GM11168 (cell line): ENCODE measurements around the gene PI3.
"Not testable (repeated sequence)": the region's sequence is repeated elsewhere in the genome, so short reads cannot be mapped to it uniquely, and the experiment has no call there.

Source experiments
- in situ Hi-C: fragments of 300-500 bp; cut with MboI; formaldehyde crosslinking; loops from one replicate; pipeline ENCODE4 v1.12.0; 2022; ENCODE audit warnings: low sequenced_read_pairs; ENCODE audit not compliant: unreplicated experiment

Gene PI3, protein sequence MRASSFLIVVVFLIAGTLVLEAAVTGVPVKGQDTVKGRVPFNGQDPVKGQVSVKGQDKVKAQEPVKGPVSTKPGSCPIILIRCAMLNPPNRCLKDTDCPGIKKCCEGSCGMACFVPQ

DNA sequence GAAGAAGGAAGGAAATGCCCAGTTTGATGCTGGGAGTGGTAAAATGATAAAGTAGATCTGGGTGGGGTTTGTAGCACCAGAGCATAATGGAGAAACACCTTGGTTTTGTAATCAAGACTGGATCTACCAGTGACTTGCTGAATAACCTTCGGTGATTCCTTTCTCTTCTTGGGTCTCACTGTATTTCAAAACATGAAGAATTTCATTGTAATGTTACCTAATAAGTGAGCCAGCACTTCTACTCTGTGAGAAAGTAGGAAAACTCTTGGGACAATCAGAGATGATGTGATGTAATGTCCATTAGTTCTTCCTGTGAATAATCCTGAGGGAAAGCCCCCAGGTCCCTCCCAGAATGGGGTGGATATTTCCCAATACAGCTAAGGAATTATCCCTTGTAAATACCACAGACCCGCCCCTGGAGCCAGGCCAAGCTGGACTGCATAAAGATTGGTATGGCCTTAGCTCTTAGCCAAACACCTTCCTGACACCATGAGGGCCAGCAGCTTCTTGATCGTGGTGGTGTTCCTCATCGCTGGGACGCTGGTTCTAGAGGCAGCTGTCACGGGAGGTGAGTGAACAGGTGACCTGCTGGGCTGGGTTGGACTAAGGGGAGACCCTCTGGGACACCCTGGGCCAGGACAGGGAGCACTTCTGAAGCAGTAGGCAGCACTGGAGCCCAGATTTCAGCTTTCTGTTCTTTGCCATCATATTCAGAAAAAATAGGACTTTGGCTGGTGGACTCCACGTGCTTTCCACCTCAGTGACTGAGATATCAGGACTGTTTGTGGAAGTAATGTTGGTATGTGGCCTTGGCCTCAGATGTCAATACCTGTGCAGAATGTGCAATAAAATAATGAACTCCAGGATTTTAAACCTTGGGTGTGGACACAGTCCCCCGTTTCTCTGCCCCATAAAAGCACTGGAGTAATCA, at the start of gene PI3:
PI3 (plus strand) TSS at position 469 of the 931 bp plus-strand sequence; CDS start at position 490, 21 bp downstream.
- in situ Hi-C loops: no loop called here

DNA sequence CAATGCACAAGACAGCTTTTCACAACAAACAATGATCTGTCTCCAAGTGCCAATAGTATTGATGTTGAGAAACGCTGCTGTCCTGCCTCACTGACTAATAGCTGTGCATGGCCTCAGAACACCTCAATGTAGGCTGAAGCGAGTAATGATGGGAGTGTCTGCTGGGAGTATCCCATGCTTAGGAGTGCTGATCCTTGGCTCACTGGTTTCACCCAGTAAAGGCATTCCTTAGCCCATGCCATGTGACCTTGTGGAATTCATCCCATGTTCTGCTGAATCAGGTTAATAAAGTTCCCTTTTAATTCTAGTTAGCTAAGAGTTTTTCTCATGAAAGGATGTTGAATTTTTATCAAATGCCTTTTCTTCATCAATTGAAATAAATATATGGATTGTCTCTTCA, 46.6 kb upstream of the PI3 start:
- in situ Hi-C loops: no loop called here

DNA sequence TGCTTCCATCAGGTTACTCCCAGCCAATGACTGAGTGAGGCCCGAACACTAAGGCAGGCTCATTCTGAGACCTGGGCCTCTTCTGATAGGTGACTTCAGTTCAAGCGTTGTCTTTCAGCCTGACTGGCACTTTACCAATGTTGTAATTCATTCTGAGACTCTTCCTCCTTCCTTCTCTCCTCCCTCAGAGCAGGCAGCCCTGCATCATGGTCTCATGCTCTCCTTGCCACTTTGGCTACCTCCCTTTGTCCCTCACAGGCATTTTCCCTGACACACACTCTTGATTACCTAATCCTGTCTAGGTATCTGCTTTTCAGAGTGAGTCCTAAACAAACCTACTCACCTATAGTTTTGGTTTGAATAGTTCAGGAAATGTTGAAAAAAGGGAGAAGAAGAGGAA, 37.8 kb upstream of the PI3 start:
- in situ Hi-C loops: no loop called here

DNA sequence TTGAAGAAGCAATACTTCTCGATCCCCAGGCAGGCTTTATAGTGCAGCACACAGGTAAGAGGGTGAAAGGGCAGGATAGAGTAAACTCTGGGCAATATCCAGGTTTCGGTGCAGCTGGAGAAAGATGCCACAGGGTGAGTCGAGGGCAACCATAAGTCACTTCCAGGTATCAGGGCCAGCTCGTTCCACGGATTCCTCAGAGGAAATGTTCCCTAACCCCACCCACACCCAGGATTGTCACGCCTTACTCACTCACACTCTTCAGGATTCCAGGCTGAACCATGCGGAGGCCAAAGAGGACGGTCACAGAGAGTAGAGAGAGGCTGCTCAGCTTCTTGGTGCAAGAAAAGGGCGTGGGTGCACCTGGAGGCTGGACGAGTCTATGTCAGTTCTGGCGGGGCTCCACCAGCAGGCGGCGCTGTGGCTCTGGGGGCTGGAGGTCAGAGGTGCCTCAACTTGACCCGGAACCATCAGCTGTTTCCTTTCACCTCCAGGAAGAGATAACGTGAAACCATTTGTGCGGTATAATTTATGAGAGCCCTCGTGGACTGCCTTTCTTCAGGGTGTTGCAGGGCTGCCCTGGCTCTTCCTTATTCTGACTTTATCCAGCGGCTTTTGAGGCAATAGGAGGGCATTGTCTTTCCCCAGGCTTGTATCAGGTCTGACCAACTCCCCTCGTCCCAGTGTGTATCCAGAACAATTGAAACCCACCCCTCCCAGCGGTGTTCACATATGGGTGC, 36.0 kb upstream of the PI3 start:
- in situ Hi-C loops: no loop called here

DNA sequence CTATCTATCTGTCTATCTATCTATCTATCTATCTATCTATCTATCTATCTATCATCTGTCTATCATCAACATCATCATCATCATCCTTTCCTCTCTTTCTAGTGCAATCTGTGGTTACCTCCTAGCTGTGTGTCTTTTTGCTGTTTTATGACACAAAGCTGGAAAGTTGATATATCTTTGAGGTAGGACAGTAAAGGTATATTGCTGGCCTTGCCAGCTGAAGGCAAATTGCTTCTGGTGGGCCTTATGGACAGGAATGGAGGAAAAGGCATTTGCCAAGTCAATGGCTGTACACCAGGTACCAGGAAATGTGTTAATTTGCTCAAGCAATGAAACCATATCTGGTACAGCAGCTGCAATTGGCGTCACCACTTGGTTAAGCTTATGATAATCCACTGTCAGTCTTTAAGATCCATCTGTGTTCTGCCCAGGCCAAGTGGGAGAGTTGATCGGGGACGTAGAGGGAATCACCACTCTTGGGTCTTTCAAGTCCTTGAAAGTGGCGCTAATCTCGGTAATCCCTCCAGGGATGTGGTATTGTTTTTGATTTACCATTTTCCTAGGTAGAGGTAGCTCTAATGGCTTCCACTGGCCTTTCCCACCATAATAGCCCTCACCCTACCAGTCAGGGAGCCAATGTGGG, 34.8 kb upstream of the PI3 start:
- in situ Hi-C loops: not testable (repeated sequence)

DNA sequence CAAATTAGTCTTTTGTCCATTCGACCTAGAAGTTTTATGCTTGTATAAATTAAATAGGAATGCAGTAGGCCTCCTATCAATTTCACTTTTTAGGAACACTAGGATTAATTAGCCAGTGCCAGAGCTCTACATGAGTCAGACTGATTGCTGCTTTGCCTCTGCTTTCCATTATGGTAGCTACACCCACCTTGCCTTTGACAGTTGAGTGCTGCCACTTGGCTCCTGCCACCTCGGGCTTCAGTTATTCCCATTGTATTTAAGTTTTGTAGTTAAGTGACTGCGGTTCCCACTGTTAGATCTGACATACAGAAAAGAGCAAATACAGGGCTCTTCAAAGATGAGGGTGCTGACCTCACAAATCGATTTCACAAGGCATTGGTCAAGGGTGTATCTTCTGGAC, 33.9 kb upstream of the PI3 start:
- in situ Hi-C loops: no loop called here

DNA sequence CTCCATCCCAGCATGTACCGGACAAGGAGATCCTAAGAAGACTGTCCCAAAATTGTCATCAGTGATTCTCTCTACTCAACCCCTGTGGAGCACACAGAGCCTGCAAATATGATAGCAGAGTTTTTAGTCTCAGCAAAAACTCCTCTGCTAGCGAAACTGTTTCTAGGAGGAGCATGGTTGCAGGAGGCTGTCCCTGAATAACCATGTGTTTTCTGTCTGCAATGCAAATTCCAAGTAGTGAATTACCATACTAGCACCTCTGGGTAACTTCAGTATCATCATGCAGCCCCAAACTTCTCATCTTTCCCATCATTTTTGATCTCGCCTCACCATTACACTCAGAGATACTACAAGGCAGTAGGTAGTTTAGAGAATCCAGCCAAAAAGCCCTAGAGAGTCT, 25.6 kb upstream of the PI3 start:
- in situ Hi-C loops: no loop called here

DNA sequence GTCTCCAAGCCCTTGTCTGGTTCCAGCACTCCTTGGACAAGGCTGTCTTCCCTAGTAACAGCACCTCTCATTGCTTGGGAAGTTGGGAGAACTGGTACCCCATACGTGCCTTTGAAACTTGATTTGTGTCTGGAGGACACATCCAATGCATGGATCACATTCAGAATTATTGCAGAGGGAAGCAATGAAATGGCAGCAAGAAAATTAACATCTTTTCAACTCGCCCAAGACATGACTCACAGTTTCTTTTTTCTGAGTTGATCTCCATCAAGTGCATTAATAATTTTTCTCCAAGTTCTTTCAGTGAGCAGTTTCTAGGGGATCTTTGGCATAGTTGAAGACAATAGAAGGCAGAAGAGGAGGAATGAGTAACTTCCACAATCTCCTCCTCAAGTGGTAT, 22.3 kb upstream of the PI3 start:
- in situ Hi-C loops: no loop called here

DNA sequence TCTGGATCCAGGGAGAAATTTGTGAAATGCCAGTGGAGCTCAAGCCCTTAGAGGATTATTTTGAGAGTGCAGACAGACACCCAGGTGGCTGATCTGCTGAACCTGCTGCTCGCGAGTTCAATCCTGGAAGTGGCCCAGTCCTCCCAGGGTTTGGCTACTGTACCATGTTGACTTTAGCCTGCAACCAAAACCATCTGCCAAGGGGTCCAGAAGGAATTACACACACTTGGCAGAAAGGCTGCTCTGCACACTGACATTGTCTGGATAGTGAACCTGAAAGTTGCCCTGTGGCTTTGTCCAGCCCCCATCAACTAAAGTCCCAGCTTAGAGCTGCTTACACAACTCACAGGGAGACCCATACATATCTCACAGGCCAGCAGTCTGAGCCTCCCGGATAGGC, 21.6 kb upstream of the PI3 start:
- in situ Hi-C loops: no loop called here

DNA sequence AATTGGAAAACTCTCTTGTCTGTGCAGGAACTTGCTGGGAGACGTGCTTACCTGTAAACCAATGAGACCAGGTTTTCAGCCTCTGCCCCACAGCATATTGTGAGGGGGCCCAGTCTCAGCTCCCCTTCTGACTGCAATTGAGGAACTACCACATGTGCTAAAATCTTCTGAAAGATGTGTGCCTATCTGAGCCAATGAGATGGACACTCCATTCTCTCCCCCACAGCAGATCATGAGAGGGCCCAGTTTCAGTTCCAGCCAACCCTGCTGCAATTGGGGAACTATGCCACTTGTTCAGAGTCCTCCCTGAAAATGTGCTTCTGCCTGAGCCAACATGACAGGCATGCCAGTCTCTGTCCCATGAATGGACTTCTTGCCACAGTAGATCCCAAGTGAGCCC, 20.9 kb upstream of the PI3 start:
- in situ Hi-C loops: no loop called here

DNA sequence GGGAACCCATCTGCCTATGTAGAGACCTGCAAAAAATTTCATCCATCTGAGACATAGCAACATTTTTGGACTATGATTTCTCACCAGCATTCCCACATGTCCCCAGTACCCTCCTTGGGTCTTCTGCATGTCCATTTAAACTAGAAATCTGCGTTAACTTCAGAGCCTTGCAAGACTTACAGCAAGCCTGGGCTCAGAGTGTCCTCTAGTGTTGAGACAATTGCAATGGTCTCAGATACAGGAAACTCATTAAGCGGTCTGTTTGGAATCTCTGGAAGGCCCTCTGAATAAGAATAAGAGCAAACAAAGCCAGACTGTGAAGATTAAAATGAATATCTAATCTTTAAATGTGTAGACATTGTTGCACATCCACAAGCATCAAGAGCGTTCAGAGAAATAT, 20.5 kb upstream of the PI3 start:
- in situ Hi-C loops: no loop called here

DNA sequence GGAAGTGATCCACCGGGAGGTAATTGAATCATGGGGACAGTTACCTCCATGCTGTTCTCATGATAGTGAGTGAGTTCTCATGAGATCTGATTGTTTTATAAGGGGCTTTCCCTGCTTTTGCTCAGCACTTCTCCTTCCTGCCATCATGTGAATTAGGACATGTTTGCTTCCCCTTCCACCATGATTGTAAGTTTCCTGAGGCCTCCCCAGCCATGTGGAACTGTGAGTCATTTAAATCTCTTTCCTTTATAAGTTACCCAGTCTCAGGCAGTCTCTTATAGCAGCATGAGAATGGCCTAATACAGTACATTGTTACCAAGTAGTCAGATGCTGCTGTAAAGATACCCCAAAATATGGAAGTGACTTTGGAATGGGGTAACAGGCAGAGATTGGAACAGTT, 19.9 kb upstream of the PI3 start:
- in situ Hi-C loops: not testable (repeated sequence)

DNA sequence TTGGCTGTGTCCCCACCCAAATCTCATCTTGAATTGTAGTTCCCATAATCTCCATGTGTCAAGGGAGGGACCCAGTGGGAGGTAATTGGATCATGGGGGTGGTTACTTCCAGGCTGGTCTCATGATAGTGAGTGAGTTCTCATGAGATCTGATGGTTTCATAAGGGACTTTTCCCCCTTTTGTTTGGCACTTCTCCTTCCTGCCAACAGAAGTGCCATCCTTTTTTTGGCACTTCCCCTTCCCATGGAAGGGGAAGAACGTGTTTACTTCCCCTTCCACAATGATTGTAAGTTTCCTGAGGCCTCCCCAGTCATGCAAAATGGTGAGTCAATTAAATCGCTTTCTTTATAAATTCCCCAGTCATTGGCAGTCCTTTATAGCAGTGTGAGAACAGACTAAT, 18.0 kb upstream of the PI3 start:
- in situ Hi-C loops: no loop called here

DNA sequence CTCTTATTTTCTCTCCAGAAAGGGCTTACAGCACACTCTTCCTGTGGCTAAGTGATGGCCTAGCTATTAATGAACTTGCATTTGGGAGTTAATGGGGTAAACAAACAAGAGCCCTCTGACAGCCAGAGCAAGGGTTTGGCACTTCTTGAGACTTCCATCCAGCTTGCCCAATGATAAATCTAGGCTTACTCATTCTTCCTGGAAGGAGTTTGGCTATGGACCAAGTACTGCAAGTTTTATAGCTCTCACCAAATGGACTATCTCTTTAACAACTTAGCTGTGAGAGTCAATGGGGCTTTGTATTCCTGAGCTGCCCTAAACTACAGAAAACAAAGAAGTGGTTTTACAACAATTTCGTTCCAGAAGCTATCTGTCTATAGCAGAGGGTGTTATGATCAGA, 16.7 kb upstream of the PI3 start:
- in situ Hi-C loops: no loop called here

DNA sequence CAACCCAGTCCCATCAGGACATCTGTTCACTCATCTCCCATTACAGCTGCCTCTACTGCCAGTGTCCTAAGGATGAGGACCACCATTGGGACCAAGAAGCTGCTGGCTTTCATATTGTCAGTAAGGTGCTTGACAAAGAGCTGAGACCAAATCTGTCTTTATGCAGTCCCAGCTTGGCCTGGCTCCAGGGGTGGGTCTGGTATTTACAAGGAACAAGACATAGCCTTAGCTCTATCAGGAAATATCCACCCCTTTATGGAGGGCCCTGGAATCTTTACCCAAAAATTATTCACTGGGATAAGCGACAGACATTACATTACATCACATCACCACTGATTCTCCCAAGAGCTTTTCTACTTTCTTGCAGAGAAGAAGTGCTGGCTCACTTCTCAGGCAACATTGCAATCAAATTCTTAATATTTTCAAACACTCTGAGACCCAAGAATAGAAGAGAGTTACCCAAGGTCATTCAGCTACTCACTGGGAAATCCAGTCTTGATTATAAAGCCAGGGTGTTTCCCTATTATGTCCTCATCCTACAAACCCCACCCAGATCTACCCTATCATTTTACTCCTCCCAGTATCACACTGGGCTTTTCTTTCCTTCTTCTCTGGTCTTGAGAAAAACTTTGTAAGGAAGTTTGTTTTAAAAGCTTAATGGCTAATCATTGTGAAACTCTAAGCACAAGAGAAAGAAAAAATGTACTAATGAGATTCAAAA, 11.5 kb upstream of the PI3 start:
- in situ Hi-C loops: no loop called here

DNA sequence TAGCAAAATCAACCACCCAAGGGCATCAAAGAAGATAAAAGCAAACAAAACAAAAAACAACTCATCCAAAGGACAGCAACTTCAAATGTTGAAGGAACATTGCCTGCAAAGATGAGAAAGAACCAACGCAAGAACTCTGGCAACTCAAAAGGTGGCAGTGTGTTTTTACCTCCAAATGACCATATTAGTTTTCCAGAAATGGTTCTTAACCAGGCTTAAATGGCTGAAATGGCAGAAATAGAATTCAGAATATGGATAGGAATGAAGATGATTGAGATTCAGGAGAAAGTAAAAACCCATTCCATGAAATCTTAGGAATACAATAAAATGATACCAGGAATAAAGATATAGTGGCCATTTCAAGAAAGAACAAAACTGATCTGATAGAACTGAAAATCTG, 9.8 kb upstream of the PI3 start:
- in situ Hi-C loops: no loop called here

DNA sequence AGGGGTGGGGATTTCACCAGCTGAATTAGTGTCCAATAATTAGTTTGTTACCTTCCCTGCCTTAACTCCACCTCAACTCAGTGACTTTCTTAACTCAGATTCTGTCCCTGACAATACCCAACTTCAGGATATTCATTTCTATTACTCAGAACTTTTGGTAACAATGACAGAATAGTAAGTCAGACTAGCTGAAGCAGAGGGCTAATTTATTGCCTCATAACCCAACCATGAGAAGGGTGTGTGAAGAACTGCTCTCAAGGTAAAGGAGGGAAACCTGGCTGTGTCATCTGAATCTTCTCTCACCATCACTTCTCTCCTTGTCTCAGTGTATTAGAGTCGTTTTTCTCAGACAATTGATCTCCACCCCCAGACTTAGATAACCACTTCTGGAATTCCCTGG, 1.2 kb upstream of the PI3 start:
- in situ Hi-C loops: no loop called here

DNA sequence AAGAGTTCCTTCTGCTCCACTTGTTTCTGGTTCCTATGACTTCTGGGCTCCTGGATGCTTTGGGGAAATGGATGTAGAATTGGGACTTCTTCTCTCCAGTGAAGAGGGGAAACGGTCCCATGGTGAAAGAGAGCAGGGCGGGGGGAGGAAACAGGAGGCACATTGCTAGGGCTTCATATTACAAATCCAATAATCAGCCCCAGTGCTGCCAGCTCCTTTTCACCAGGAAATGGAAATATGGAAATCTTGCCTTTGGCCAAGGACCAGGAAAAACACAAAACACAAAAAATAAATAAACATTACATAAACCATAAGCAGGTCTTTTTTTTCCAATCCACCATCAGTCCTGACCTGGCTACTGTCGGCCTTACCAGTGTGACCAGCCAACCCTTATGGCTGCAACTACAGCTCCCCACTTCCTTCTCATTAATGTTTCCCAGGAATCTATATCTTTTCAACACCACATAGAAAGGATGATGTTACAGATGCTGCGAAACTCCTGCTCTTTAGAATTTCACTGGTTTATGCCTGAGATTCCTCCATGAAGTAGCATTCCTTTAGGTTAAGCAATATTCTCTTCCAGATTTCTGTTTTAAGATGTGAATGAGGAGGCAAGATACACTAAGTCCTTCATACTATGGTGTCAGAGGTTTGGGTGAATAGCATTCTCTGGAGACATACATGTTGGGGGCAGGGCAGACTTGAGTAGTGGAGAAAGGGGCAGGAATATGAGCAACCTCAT, 2.0 kb downstream of the PI3 start:
- in situ Hi-C loops: no loop called here

DNA sequence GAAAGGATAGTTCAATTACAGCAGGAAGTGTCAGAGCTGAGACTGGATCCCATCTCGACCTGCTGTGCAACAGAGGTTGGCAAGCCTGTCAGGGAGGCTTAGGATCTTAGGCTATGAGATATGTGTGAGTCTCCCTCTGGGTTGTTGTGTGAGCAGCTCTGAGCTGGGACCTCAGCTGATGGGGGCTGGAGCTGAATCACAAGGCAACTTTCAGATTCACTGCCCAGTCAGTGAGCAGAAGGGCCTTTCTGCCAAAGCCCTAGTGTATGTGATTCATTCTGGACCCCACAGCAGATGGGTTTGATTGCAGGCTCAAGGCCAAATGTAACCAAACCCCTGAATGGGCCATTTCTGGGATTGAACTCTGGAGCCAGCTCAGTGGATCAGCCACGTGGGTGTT, 4.5 kb downstream of the PI3 start:
- in situ Hi-C loops: no loop called here

DNA sequence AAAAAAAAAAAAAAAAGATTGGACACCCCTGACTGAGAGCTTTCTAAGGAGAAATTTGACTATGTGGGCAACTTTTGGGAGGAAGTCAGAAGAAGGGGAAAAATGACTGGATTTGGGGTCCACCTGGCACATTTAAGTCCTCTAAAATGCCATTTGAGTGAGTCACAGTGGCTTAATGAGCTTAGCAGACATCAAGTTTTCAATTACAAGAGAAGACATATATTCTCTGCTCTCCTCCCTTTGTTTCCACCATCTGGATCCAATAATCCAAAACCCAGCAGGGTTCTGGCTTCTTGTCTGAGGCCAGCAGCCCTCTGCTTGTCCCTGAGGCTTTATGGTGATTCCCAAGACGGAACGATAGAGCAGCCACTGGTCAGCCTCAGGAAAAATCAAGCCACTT, 6.9 kb downstream of the PI3 start:
- in situ Hi-C loops: no loop called here
